ENCODE data around the gene C3orf18.

C3orf18 gene

DNA sequence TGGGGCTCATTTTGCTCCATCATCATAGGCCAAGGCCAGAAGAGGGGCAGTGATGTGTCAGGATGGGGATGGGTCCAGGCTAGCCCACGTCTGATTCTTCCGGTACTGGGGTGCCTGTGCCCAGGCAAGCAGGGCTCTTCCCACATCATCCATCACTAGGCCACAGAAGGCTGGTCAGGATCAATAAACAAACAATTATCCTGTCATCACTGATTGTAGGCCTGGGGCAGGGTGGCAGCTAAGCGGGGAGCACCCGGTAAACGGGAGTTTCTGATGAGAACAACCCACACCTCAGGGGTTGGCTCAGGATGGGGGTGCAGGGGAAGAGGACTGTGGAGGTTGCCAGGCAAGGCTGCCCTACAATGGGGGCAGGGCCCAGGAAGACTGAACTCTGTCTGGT, 46.0 kb downstream of the C3orf18 start:
- H3K4me1 ChIP-seq (ENCODE audit: control insufficient read depth, insufficient read depth, low read length) = peaks cover 3% of the 10 kb centered on the region
- H3K4me3 ChIP-seq (ENCODE audit: low read depth, low read length) = no peak overlapping the region
- no peaks in the 10 kb centered on the region for H3K36me3 ChIP-seq (ENCODE audit: control insufficient read depth in 2 of 2, insufficient read depth in 1 of 2, low read length in 2 of 2)
- H3K9me3 ChIP-seq (ENCODE audit: control insufficient read depth, insufficient read depth, low read depth, low read length) = no peaks in the 10 kb centered on the region
- H3K27ac ChIP-seq (ENCODE audit: extremely low read depth, low read depth, low read length) = no peak overlapping the region
- ChIA-PET CTCF (interaction anchor here (2.0 kb wide), 2 partner anchors 21 to 29 kb away, joined by 4 to 12 read pairs; no protein-coding TSS in a partner anchor), POLR2A (no interaction called here)
- TF ChIP-seq GFI1B (tag by site-specific recombination; IDR thresholded peaks at IDR 0.05) = no peak
- TF ChIP-seq, protein P1, sequence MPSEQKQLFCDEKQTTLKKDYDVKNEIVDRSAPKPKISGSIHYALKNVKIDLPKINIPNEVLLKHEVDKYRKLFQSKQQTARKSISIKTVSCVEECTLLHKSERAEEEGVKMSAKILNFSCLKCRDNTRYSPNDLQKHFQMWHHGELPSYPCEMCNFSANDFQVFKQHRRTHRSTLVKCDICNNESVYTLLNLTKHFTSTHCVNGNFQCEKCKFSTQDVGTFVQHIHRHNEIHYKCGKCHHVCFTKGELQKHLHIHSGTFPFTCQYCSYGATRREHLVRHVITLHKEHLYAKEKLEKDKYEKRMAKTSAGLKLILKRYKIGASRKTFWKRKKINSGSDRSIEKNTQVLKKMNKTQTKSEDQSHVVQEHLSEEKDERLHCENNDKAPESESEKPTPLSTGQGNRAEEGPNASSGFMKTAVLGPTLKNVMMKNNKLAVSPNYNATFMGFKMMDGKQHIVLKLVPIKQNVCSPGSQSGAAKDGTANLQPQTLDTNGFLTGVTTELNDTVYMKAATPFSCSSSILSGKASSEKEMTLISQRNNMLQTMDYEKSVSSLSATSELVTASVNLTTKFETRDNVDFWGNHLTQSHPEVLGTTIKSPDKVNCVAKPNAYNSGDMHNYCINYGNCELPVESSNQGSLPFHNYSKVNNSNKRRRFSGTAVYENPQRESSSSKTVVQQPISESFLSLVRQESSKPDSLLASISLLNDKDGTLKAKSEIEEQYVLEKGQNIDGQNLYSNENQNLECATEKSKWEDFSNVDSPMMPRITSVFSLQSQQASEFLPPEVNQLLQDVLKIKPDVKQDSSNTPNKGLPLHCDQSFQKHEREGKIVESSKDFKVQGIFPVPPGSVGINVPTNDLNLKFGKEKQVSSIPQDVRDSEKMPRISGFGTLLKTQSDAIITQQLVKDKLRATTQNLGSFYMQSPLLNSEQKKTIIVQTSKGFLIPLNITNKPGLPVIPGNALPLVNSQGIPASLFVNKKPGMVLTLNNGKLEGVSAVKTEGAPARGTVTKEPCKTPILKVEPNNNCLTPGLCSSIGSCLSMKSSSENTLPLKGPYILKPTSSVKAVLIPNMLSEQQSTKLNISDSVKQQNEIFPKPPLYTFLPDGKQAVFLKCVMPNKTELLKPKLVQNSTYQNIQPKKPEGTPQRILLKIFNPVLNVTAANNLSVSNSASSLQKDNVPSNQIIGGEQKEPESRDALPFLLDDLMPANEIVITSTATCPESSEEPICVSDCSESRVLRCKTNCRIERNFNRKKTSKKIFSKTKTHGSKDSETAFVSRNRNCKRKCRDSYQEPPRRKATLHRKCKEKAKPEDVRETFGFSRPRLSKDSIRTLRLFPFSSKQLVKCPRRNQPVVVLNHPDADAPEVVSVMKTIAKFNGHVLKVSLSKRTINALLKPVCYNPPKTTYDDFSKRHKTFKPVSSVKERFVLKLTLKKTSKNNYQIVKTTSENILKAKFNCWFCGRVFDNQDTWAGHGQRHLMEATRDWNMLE (tag by site-specific recombination; conservative IDR thresholded peaks at IDR 0.05; ENCODE audit: low read depth) = no peak
- no peak for TF ChIP-seq ZNF132 (tag by site-specific recombination; IDR thresholded peaks at IDR 0.05; ENCODE audit: borderline replicate concordance)

DNA sequence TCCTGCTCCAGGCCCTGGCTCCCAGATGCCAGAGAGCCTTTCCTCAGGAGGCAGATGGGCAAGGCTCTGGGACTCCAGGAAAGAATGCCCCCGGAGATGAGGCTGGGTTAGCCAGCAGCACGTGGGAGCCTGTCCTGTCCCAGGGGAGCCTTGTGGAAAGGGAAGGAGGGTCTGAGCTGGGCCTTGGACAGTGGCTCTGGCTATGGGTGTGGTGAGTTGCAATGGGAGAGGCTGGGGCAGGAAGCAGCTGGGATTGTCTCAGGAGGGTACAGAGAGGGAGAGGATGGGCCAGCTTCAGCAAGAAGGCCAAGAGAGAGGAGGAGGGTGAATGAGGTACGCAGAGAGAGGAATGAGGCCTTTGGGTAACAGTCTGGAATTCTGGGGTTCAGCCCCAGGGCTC, 46.7 kb downstream of the C3orf18 start:
- Histone ChIP-seq H3K4me3 (ENCODE audit: low read depth, low read length) (no peak overlapping the region), H3K9me3 (ENCODE audit: control insufficient read depth, insufficient read depth, low read depth, low read length) (no peaks in the 10 kb centered on the region), H3K4me1 (ENCODE audit: control insufficient read depth, insufficient read depth, low read length) (peaks cover 8% of the 10 kb centered on the region), H3K27ac (ENCODE audit: extremely low read depth, low read depth, low read length) (no peak overlapping the region), H3K36me3 (ENCODE audit: control insufficient read depth in 2 of 2, insufficient read depth in 1 of 2, low read length in 2 of 2) (no peaks in the 10 kb centered on the region)
- ChIA-PET POLR2A (no interaction called here), CTCF (interaction anchor here (2.0 kb wide), 1 partner anchor 22 kb away, joined by 12 read pairs; no protein-coding TSS in a partner anchor)
- TF ChIP-seq ZFP3 (tag by site-specific recombination; IDR thresholded peaks at IDR 0.05; ENCODE audit: low read depth) = no peak
- no peak for TF ChIP-seq KLF16 (tag by site-specific recombination; IDR thresholded peaks at IDR 0.05)
- TF ChIP-seq, protein P2, sequence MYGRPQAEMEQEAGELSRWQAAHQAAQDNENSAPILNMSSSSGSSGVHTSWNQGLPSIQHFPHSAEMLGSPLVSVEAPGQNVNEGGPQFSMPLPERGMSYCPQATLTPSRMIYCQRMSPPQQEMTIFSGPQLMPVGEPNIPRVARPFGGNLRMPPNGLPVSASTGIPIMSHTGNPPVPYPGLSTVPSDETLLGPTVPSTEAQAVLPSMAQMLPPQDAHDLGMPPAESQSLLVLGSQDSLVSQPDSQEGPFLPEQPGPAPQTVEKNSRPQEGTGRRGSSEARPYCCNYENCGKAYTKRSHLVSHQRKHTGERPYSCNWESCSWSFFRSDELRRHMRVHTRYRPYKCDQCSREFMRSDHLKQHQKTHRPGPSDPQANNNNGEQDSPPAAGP (tag by site-specific recombination; IDR thresholded peaks at IDR 0.05) = peak; percentile 60; the same call in 1 of the 2 replicates
- TF ChIP-seq, protein P3, sequence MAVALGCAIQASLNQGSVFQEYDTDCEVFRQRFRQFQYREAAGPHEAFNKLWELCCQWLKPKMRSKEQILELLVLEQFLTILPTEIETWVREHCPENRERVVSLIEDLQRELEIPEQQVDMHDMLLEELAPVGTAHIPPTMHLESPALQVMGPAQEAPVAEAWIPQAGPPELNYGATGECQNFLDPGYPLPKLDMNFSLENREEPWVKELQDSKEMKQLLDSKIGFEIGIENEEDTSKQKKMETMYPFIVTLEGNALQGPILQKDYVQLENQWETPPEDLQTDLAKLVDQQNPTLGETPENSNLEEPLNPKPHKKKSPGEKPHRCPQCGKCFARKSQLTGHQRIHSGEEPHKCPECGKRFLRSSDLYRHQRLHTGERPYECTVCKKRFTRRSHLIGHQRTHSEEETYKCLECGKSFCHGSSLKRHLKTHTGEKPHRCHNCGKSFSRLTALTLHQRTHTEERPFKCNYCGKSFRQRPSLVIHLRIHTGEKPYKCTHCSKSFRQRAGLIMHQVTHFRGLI (tag by site-specific recombination; IDR thresholded peaks at IDR 0.05) = no peak

DNA sequence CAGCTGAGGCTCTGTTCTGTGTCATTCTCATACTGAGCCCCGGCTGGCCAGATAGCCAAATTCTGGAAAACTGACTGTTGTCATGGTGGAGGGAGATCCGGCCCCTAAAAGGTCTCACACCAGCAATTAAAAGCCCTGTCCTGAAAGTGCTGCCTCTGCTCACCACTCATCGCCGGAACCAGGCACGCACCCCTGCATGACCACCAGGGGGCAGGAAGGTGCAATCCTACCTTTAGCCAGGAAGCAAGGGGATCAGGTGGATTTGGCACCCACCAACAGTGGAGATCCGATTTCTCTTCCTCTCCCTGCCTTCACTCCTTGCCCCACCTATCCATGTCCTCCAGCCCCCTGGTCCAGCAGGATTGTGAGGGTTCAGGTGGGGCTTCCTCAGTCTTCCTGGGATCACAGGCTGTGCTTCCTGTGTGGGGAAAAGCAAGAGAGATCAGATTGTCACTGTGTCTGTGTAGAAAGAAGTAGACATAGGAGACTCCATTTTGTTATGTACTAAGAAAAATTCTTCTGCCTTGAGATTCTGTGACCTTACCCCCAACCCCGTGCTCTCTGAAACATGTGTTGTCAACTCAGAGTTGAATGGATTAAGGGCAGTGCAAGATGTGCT, 48.0 kb downstream of the C3orf18 start:
- ChIA-PET CTCF (interaction anchor here (0.7 to 2.0 kb wide), 7 partner anchors 11 to 96 kb away, joined by 3 to 8 read pairs (median 4); partner anchors contain the start of gene CISH), POLR2A (no interaction called here)
- no peaks in the 10 kb centered on the region for H3K36me3 ChIP-seq (ENCODE audit: control insufficient read depth in 2 of 2, insufficient read depth in 1 of 2, low read length in 2 of 2)
- no peak overlapping the region for H3K4me3 ChIP-seq (ENCODE audit: low read depth, low read length)
- H3K9me3 ChIP-seq (ENCODE audit: control insufficient read depth, insufficient read depth, low read depth, low read length) = no peaks in the 10 kb centered on the region
- no peak overlapping the region for H3K27ac ChIP-seq (ENCODE audit: extremely low read depth, low read depth, low read length)
- H3K4me1 ChIP-seq (ENCODE audit: control insufficient read depth, insufficient read depth, low read length) = peaks cover 13% of the 10 kb centered on the region
- TF ChIP-seq KLF8 (tag by site-specific recombination; IDR thresholded peaks at IDR 0.05) (0 out of 2 replicates have a peak, but pooled peaks have one; percentile 47), ZNF664 (tag by site-specific recombination; IDR thresholded peaks at IDR 0.05) (no peak), ZNF221 (tag by site-specific recombination; IDR thresholded peaks at IDR 0.05; ENCODE audit: borderline replicate concordance) (no peak), IKZF3 (tag by site-specific recombination; IDR thresholded peaks at IDR 0.05) (peak; percentile 65; the same call in 1 of the 2 replicates), ZNF121 (tag by site-specific recombination; IDR thresholded peaks at IDR 0.05) (no peak), ZBTB17 (tag by site-specific recombination; IDR thresholded peaks at IDR 0.05) (peak; percentile 52)
- TF ChIP-seq, protein P4, sequence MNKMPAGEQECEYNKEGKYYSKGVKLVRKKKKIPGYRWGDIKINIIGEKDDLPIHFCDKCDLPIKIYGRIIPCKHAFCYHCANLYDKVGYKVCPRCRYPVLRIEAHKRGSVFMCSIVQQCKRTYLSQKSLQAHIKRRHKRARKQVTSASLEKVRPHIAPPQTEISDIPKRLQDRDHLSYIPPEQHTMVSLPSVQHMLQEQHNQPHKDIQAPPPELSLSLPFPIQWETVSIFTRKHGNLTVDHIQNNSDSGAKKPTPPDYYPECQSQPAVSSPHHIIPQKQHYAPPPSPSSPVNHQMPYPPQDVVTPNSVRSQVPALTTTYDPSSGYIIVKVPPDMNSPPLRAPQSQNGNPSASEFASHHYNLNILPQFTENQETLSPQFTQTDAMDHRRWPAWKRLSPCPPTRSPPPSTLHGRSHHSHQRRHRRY (tag by site-specific recombination; IDR thresholded peaks at IDR 0.05) = no peak
- TF ChIP-seq, protein P5, sequence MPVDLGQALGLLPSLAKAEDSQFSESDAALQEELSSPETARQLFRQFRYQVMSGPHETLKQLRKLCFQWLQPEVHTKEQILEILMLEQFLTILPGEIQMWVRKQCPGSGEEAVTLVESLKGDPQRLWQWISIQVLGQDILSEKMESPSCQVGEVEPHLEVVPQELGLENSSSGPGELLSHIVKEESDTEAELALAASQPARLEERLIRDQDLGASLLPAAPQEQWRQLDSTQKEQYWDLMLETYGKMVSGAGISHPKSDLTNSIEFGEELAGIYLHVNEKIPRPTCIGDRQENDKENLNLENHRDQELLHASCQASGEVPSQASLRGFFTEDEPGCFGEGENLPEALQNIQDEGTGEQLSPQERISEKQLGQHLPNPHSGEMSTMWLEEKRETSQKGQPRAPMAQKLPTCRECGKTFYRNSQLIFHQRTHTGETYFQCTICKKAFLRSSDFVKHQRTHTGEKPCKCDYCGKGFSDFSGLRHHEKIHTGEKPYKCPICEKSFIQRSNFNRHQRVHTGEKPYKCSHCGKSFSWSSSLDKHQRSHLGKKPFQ (tag by site-specific recombination; IDR thresholded peaks at IDR 0.05) = no peak
- TF ChIP-seq, protein P6, sequence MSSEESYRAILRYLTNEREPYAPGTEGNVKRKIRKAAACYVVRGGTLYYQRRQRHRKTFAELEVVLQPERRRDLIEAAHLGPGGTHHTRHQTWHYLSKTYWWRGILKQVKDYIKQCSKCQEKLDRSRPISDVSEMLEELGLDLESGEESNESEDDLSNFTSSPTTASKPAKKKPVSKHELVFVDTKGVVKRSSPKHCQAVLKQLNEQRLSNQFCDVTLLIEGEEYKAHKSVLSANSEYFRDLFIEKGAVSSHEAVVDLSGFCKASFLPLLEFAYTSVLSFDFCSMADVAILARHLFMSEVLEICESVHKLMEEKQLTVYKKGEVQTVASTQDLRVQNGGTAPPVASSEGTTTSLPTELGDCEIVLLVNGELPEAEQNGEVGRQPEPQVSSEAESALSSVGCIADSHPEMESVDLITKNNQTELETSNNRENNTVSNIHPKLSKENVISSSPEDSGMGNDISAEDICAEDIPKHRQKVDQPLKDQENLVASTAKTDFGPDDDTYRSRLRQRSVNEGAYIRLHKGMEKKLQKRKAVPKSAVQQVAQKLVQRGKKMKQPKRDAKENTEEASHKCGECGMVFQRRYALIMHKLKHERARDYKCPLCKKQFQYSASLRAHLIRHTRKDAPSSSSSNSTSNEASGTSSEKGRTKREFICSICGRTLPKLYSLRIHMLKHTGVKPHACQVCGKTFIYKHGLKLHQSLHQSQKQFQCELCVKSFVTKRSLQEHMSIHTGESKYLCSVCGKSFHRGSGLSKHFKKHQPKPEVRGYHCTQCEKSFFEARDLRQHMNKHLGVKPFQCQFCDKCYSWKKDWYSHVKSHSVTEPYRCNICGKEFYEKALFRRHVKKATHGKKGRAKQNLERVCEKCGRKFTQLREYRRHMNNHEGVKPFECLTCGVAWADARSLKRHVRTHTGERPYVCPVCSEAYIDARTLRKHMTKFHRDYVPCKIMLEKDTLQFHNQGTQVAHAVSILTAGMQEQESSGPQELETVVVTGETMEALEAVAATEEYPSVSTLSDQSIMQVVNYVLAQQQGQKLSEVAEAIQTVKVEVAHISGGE (tag by site-specific recombination; conservative IDR thresholded peaks at IDR 0.05; ENCODE audit: low read depth) = no peak

All from HEK293 (cell line).